Uterus (tissue), 4 donors: Measurements from ENCODE around the gene TICAM2. TPM values are rescaled to one million over a fixed set of nuclear protein-coding genes. Genes with fewer than 3 reads are reported as not detected.
A peak's percentile ranks its signal among the peaks of the same experiment; 100 is the strongest.

Source experiments
- DNase-seq, 2 donors: peaks; one replicate each; pipeline ENCODE4 v3.0.0-alpha.2; 2019 to 2020
- H3K27ac ChIP-seq, 2 donors: fragments of 200-600 bp; sonication (generic); 1 replicate in 1 of 2; 2 replicates in 1 of 2; pipeline ENCODE4 v1.5.1; 2016 to 2018
- H3K27me3 ChIP-seq, 2 donors: fragments of 200-600 bp; sonication (generic); one replicate each; pipeline ENCODE4 v1.5.1; 2018 to 2019; ENCODE audit warnings: control low read depth in 1 of 2
- H3K36me3 ChIP-seq, 2 donors: fragments of 200-600 bp; sonication (generic); one replicate each; pipeline ENCODE4 v1.5.1; 2019; ENCODE audit warnings: control low read depth in 1 of 2
- H3K4me1 ChIP-seq, 2 donors: fragments of 200-600 bp; sonication (generic); one replicate each; pipeline ENCODE4 v1.5.1; 2018 to 2019; ENCODE audit warnings: control low read depth in 1 of 2
- H3K4me3 ChIP-seq, 2 donors: fragments of 200-600 bp; sonication (generic); 1 replicate in 1 of 2; 2 replicates in 1 of 2; pipeline ENCODE4 v1.5.1; 2018 to 2019; ENCODE audit warnings: mild to moderate bottlenecking in 1 of 2
- H3K9me3 ChIP-seq, 2 donors: fragments of 200-600 bp; sonication (generic); one replicate each; pipeline ENCODE4 v1.5.1; 2019; ENCODE audit warnings: control low read depth in 1 of 2
- POLR2A ChIP-seq, 2 donors: fragments of 450-650 bp; IDR thresholded peaks; one replicate each; pipeline ENCODE4 v1.6.1; 2016; ENCODE audit warnings: antibody characterized with exemption in 2 of 2, mild to moderate bottlenecking in 1 of 2, moderate library complexity in 1 of 2
- intact Hi-C: fragments of 100-400 bp; cut with DNase I; formaldehyde crosslinking; loops from one replicate; pipeline ENCODE4 v1.15.1; 2023; ENCODE audit warnings: low total_unique reads
- total RNA-seq, 4 donors: library from RNA; depleted of rRNA in 3 of 4; stranded (reverse); fragments of >200 nt in 3 of 4; gene quantifications; one replicate each; pipeline versions ENCODE4 v1.1.0 to v1.2.4, GENCODE V29; 2014 to 2023
- TF ChIP-seq, protein P1 (sequence below), 4 experiments: fragments of 200-600 bp in 2 of 4; fragments of 450-650 bp in 2 of 4; sonication (generic) in 2 of 4; IDR thresholded peaks; one replicate each; pipeline ENCODE4 v1.5.1; 2016 to 2019; ENCODE audit warnings: antibody characterized with exemption in 4 of 4, mild to moderate bottlenecking in 2 of 4, moderate library complexity in 1 of 4
- donor health status: DM: yes; HTN: yes; CAD: no.

TICAM2 gene
- total RNA-seq, 4 donors from 2014 or later: 5.4 to 14.0 (median 13.5) TPM; not detected in 1

DNA sequence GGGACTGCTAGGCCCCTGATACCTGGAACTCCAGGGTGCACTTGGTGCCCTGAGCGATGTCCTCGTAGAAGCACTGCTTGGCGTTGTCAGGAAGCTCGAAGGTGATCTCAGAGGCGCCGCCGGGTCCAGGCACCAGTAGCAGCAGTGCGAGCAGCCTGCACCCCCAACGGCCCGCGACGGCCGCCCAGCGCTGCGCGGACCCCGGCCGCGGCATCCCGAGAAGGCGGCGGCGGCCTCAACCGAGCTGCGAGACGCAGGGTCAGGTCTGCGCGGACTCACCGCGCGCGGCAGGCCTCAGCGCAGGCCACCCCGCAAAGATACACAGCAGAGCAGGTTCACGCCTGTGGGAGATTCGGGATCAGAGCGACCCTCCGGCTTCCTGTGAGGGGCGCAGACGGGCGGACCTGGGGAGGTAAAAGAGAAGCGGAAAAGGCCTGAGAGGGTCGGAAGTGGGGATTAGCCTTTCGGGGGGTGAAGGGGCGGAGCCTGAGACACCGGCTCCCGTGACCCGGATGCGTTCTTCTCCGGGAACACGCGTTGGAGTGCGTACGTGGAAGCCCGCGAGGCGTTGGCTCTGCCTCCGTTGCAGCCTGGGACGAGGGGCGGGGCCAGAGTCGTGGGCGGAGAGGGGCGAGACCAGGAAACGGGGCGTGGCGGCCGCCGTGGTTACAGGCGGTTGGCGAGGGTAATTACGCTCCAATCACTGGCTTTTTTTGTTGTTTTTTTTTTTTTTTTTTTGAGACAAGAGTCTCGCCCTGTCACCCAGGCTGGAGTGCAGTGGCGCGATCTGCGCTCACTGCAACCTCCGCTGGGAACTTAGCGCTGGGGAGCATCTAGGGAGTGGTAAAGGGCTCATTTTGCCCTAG is 23.5 kb upstream of the TICAM2 start, which contains the start of gene TMED7:
TMED7 (minus strand) TSS at position 458 of the 866 bp plus-strand sequence; CDS start at position 214, 244 bp downstream.
- H3K36me3 ChIP-seq: no peaks in the 10 kb centered on the region
- intact Hi-C loops: no loop called here
- H3K4me1 ChIP-seq: peaks cover 0 to 8% of the 10 kb centered on the region in 2 donors
- H3K27ac ChIP-seq: peak within 1 kb of the TSS; percentile 91 to 93
- DNase-seq: peak; percentile 99
- no peaks in the 10 kb centered on the region for H3K27me3 ChIP-seq
- H3K4me3 ChIP-seq: peak within 1 kb of the TSS; percentile 66 to 75
- TF ChIP-seq, protein P1, sequence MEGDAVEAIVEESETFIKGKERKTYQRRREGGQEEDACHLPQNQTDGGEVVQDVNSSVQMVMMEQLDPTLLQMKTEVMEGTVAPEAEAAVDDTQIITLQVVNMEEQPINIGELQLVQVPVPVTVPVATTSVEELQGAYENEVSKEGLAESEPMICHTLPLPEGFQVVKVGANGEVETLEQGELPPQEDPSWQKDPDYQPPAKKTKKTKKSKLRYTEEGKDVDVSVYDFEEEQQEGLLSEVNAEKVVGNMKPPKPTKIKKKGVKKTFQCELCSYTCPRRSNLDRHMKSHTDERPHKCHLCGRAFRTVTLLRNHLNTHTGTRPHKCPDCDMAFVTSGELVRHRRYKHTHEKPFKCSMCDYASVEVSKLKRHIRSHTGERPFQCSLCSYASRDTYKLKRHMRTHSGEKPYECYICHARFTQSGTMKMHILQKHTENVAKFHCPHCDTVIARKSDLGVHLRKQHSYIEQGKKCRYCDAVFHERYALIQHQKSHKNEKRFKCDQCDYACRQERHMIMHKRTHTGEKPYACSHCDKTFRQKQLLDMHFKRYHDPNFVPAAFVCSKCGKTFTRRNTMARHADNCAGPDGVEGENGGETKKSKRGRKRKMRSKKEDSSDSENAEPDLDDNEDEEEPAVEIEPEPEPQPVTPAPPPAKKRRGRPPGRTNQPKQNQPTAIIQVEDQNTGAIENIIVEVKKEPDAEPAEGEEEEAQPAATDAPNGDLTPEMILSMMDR (IDR thresholded peaks at IDR 0.05): peak in 2 of 4 experiments; percentile 12 to 17
- TF ChIP-seq POLR2A (IDR thresholded peaks at IDR 0.05): peak; percentile 51 to 80
- no peaks in the 10 kb centered on the region for H3K9me3 ChIP-seq

DNA sequence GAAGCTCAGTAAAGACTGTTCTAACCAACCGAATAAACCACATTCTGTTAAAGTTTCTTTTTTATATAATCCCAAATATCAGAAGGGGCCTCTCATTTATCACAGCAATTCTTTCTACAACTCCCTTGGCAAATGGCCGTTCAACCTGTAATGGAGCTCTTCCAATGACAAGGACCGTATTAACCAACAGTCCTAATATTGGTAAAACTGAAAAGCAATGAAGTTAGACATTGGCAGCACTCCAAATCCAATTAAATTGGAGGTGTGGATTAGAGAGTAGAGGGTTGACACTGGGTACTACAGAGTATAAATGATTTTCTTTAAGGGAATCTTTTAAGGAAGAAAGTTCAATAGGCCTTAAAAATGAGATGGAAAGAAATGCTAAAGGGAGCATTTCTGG is 22.7 kb upstream of the TICAM2 start:
- H3K4me3 ChIP-seq: peak overlapping the region; percentile 66 to 75
- H3K4me1 ChIP-seq: peaks cover 0 to 8% of the 10 kb centered on the region in 2 donors
- H3K36me3 ChIP-seq: no peaks in the 10 kb centered on the region
- no peak for TF ChIP-seq POLR2A (IDR thresholded peaks at IDR 0.05)
- TF ChIP-seq, protein P1 (IDR thresholded peaks at IDR 0.05): no peak
- H3K9me3 ChIP-seq: no peaks in the 10 kb centered on the region
- no peaks in the 10 kb centered on the region for H3K27me3 ChIP-seq
- no peak for DNase-seq
- peak overlapping the region; percentile 91 to 93 for H3K27ac ChIP-seq
- intact Hi-C loops: no loop called here

DNA sequence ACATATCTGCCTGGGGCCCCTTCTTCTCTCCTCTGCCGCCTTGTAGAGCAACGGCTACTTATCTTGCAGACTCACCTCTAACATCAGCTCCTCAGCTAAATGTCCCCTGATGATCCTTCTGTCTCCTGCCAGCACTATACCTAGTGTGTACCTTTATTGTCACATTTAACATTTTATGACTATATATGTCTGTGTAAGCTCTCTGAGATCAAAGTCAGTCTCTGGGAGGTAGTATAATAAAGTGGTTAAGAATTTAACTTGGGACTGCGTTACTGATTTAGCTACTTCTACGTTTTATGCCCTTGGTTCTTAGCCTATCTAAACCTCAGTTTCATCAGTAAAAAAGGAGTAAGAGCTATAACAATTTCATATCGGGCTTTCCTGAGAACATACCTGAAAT is 21.4 kb upstream of the TICAM2 start:
- no peaks in the 10 kb centered on the region for H3K27me3 ChIP-seq
- no peaks in the 10 kb centered on the region for H3K9me3 ChIP-seq
- no peak overlapping the region for H3K27ac ChIP-seq
- DNase-seq: no peak
- no peaks in the 10 kb centered on the region for H3K36me3 ChIP-seq
- H3K4me3 ChIP-seq: no peak overlapping the region
- peaks cover 0 to 8% of the 10 kb centered on the region in 2 donors for H3K4me1 ChIP-seq
- intact Hi-C loops: no loop called here
- TF ChIP-seq, protein P1 (IDR thresholded peaks at IDR 0.05): no peak
- no peak for TF ChIP-seq POLR2A (IDR thresholded peaks at IDR 0.05)

DNA sequence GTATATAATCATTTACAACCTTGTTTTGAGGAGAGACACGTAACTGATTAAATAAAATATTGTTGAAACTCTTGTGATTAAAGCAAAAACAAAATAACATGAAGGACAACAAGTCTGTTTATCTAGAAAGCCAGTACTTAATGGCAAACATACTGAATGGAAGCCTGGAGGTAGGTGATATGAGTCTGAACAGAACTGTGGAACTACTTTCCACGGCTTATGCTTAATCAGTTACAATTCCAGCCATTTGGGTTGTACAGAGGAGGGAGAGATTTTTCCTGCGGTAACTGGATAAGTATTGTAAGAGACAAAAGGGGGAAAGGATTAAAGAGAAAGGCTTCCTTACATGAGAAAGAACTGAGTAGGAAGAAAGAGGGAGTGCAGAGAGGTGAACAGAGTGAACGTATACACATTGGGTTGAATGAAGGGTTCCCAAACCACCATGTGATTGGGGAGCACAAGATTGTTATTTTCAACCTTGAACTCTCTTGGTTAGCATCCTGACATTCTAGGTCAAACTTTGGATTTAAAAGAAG is 19.2 kb upstream of the TICAM2 start:
- H3K9me3 ChIP-seq: no peaks in the 10 kb centered on the region
- no peak overlapping the region for H3K27ac ChIP-seq
- no peak for DNase-seq
- H3K27me3 ChIP-seq: no peaks in the 10 kb centered on the region
- H3K4me3 ChIP-seq: no peak overlapping the region
- no peaks in the 10 kb centered on the region for H3K36me3 ChIP-seq
- intact Hi-C loops: no loop called here
- peaks cover 0 to 8% of the 10 kb centered on the region in 2 donors for H3K4me1 ChIP-seq
- TF ChIP-seq POLR2A (IDR thresholded peaks at IDR 0.05): no peak
- TF ChIP-seq, protein P1 (IDR thresholded peaks at IDR 0.05): no peak

DNA sequence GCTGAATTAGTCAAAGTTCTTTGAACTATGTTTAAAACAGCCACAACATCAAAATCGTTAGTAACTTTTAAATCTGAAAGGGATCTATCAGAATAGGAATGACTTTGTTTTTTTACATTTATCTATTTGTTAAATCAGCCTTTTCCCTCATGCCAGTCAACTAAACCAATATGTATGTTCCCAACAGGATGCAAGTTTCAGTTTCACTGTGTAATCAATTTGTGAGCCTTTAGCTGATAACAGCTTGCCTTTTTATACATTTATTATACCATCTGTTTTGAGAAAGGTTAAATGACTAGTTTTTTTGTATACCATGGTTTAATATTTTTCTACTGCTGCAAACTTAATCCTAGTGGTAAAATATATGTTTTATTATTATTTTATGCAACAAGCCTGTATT is 14.6 kb upstream of the TICAM2 start:
- intact Hi-C loops: no loop called here
- Histone ChIP-seq H3K36me3 (no peaks in the 10 kb centered on the region), H3K4me3 (no peak overlapping the region), H3K27me3 (no peaks in the 10 kb centered on the region), H3K9me3 (no peaks in the 10 kb centered on the region), H3K4me1 (no peaks in the 10 kb centered on the region), H3K27ac (no peak overlapping the region)
- no peak for DNase-seq
- no peak for TF ChIP-seq POLR2A (IDR thresholded peaks at IDR 0.05)
- TF ChIP-seq, protein P1 (IDR thresholded peaks at IDR 0.05): no peak
